IPS-18a (cell line): ENCODE measurements around the gene FDXR.

Experiments used
- H3K27ac ChIP-seq: one replicate; pipeline ENCODE4 v1.5.1; 2013; ENCODE audit warnings: low read length
- H3K27me3 ChIP-seq: one replicate; pipeline ENCODE4 v1.6.1; 2013; ENCODE audit warnings: mild to moderate bottlenecking, low read length; ENCODE audit not compliant: control insufficient read depth, insufficient read depth
- H3K36me3 ChIP-seq: one replicate; pipeline ENCODE4 v1.6.1; 2013; ENCODE audit warnings: low read depth, low read length; ENCODE audit not compliant: control insufficient read depth
- H3K4me1 ChIP-seq: one replicate; pipeline ENCODE4 v1.6.1; 2013; ENCODE audit warnings: low read depth, low read length; ENCODE audit not compliant: control insufficient read depth
- H3K4me3 ChIP-seq: one replicate; pipeline ENCODE4 v1.5.1; 2013; ENCODE audit warnings: low read length
- H3K9ac ChIP-seq: one replicate; pipeline ENCODE4 v1.6.1; 2013; ENCODE audit warnings: mild to moderate bottlenecking, low read length, moderate library complexity
- H3K9me3 ChIP-seq: one replicate; pipeline ENCODE4 v1.6.1; 2013; ENCODE audit warnings: low read depth, low read length; ENCODE audit not compliant: control insufficient read depth

The FDXR gene

DNA sequence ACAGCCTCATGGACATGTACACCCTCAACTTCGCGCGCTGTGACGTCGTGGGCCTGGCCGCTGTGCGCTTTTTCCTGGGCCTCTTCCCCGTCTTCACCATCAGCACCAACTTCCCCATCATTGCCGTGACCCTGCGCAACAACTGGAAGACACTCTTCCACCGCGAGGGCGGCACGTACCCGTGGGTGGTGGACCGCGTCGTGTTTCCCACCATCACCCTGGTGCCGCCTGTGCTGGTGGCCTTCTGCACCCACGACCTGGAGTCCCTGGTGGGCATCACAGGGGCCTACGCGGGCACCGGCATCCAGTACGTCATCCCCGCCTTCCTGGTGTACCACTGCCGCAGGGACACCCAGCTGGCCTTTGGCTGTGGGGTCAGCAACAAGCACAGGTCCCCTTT is 36.6 kb downstream of the FDXR start:
- H3K9ac ChIP-seq = no peak overlapping the region
- H3K9me3 ChIP-seq = no peaks in the 10 kb centered on the region
- no peak overlapping the region for H3K4me3 ChIP-seq
- H3K4me1 ChIP-seq = peaks cover 7% of the 10 kb centered on the region
- H3K36me3 ChIP-seq = no peaks in the 10 kb centered on the region
- no peak overlapping the region for H3K27ac ChIP-seq
- peaks cover 6% of the 10 kb centered on the region for H3K27me3 ChIP-seq

DNA sequence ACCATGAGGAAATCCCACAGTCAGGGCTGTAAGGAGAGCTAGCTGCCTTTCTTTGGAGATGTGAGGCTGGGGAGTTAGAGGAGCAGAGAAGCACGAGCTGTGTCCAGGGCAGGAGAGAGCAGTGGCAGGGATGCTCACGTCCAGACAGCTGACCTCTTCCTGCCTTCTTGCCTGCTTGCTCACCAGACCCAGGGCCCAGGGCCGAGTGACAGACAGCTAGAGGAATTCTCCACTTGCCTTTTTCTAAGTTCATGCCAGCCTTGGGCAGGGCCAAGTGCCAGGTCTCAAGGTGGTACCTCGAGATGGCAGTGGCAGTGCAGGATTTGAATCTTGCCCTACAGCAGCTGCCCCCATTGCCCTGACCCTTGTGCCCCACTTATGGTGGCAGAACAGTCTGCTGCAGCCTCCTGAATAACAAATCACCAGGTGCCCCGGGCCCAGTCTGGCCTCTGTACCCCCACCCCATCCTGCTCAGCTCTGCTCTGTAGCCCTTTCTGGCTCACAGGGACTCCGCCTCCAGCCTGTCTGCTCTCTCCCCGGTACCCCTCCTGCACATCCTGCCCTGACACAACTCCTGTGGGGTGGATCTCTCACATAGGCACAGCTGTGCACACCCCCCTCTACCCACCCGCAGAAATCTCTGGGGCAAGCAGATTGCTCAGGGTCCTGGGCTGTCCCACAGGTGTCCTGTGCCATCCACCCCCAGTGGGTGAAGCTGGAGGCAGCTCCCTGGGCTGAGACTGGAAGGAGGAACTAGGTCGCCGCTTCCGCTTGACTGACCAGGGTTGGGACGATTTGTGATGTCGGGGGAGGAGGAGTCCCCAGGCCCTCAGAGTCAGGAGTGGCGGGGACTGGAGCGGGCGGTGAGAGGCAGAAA is 39.1 kb downstream of the FDXR start:
- Histone ChIP-seq H3K4me3 (no peak overlapping the region), H3K4me1 (no peaks in the 10 kb centered on the region), H3K27me3 (no peaks in the 10 kb centered on the region), H3K27ac (no peak overlapping the region), H3K9me3 (no peaks in the 10 kb centered on the region), H3K9ac (no peak overlapping the region), H3K36me3 (no peaks in the 10 kb centered on the region)

DNA sequence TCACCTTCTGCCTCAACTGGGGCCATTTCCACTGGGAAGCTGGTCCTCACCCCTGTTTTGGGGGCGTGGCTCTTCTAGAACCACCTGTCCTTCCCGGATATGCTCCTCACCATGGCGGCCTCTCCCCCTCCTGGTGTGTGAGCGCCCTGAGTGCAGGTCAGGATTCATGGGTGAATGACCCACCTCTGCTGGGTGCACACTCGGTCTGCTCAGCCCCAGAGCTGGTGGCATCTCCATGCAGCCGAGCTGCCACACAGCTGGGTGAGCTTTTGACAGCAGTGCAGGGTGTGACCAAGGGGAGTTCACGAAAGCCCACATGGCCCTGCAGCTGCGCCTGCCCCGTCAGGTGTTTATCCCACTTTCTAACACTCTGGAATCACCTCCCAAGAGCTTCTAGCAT is 40.4 kb downstream of the FDXR start:
- no peaks in the 10 kb centered on the region for H3K36me3 ChIP-seq
- H3K4me3 ChIP-seq = no peak overlapping the region
- H3K4me1 ChIP-seq = no peaks in the 10 kb centered on the region

DNA sequence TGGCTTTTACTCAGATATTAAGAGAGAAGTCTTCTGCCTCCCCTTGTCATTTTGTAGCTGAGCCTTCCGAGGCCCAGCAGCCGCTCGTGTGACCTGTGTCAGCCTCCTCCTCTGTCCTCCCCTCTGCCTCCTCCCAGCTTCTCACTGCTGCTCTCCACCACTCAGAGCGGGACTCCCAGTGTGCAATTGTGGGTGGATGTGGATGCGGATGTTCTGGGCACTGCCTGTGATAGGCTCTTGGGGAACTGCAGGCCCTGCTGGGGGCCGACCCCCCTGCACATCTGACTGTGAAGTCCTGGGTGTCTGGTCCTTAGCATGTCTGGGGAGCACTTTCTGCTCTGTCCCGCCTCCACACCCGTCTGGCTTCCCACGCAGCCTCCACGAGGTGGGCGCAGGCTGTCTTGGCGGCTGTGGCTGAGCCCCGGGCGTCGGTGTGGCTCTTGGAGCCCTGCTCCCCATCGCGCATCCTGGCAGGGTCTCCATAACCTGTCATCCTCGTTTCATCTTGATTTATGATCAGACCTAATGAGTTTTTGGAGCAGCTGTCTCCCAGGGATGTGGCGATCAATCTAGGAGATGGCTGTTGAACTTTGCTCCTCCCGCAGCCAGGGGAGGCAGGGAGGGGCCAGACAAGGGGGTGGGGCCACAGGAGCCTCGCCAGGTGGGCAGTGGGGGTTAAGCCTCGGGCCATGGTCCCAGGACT is 41.2 kb downstream of the FDXR start:
- Histone ChIP-seq H3K27ac (no peak overlapping the region), H3K4me3 (no peak overlapping the region), H3K9ac (no peak overlapping the region), H3K9me3 (no peaks in the 10 kb centered on the region), H3K36me3 (no peaks in the 10 kb centered on the region), H3K27me3 (no peaks in the 10 kb centered on the region), H3K4me1 (no peaks in the 10 kb centered on the region)

More for the DNA sequence above, 40.4 kb downstream of the FDXR start:
- Histone ChIP-seq H3K9ac (no peak overlapping the region), H3K27me3 (no peaks in the 10 kb centered on the region), H3K27ac (no peak overlapping the region), H3K9me3 (no peaks in the 10 kb centered on the region)

DNA sequence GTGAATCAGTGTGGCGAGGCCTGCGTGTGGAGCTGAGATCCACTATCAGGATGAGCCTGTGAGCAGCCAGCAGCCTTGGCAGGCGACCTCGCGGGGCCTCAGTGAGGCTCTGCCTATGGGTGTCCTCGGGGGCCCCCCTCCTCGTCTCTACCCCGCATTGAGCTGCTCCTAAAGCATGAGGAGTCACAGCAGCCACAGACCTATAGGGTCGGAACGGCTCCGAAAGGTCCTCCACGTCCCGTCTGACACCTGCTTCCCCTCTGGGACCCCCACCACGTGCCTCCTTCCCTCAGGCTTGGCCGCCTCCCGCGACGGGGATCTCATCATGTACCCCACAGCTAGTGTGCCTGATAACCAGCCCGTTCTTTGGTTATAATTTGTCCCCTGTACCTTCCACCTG is 41.9 kb downstream of the FDXR start:
- Histone ChIP-seq H3K27me3 (no peaks in the 10 kb centered on the region), H3K9ac (no peak overlapping the region), H3K27ac (no peak overlapping the region), H3K4me3 (no peak overlapping the region), H3K9me3 (no peaks in the 10 kb centered on the region), H3K4me1 (no peaks in the 10 kb centered on the region), H3K36me3 (no peaks in the 10 kb centered on the region)

DNA sequence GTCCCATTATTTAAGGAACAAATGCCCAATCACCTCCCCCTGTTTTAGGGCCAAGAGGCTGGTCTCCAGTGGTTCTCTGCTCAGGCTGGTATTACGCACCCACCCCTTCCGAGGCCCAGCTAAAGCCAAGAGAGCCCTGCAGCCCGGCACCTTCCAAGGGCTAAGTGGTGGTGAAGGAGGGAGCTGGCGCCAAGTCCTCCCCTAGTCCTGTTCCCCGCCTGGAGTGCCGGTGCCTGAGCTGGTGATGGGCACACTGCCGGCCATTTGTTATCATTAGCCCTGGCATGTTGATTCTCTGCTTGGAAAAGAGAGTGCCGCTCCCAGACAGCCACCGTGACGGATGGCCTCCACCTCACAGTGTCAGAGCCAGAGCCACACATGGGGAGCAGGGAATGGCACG is 45.0 kb downstream of the FDXR start:
- no peaks in the 10 kb centered on the region for H3K36me3 ChIP-seq
- H3K27ac ChIP-seq = no peak overlapping the region
- no peak overlapping the region for H3K9ac ChIP-seq
- H3K9me3 ChIP-seq = no peaks in the 10 kb centered on the region
- H3K27me3 ChIP-seq = no peaks in the 10 kb centered on the region
- no peak overlapping the region for H3K4me3 ChIP-seq
- no peaks in the 10 kb centered on the region for H3K4me1 ChIP-seq

DNA sequence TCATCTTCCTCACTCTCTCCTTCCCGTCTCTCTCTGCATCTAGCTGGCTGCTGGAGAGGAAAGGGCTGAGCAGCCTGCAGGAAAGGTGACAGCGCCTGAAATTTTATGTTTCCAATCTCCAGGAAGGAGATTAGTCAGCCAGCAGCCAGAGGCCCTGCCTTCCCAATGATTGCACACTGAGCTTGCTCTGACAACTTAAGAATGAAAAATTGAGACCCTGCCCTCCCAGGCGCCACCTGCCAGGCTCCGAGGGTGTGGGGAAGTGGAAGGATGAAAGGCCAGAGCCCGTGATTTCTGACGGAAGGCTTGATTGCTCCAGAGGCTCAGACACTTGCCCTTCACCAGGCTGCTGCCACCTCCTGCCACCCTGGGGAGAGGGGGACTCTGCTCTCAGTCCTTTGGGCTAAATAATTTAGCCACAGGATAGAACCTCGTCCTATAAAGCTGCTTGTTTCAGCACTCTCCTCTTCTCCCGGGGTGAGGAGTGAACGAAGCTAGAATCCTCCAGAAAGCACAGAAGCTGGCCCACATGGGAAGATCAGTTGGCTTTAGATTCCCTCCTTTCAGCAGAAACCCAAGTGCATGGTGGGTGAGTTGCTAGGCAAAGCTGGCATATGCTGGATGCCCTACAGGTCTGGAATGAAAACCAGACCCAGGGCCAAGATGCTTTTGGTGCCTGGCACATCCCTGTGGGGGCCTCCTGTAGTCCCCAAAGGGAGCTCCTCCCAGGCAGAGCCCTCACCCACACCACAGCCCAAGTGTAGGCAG is 46.7 kb downstream of the FDXR start:
- H3K36me3 ChIP-seq = peaks cover under 1% of the 10 kb centered on the region
- no peaks in the 10 kb centered on the region for H3K4me1 ChIP-seq
- no peak overlapping the region for H3K27ac ChIP-seq
- H3K4me3 ChIP-seq = no peak overlapping the region
- no peaks in the 10 kb centered on the region for H3K27me3 ChIP-seq
- H3K9me3 ChIP-seq = no peaks in the 10 kb centered on the region
- no peak overlapping the region for H3K9ac ChIP-seq

DNA sequence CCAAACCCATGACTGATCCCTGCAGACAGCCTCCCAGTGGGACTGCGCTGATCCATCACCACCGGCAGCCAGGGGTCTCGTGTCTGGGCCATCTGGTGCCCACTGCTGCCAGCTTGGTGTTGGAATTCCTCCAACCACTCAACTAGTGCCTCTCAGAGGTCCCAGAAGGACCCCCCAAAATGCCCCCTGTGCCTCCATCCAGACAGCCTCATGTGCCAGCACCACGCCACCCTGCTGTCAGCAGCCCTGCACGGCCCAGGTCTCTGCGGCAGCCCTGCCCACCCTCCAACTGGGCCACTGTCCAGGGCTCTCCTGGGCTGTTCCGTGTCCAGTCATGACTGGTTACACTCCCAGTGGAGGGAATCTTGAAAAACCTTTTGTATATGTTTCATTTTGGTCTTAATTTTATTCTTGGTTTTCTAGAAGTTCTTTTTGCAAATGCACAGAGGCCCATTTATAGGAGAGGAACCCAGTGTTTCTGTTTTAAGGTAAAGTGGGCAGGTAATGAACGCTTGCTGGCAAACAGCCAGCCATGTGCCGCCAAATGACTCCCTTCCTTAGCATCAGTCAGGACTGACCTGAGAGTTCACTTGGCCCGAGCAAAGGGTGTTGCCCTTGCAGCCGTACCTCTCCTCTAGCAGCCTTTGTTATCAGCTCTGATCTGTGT is 47.7 kb downstream of the FDXR start:
- H3K9ac ChIP-seq = no peak overlapping the region

DNA sequence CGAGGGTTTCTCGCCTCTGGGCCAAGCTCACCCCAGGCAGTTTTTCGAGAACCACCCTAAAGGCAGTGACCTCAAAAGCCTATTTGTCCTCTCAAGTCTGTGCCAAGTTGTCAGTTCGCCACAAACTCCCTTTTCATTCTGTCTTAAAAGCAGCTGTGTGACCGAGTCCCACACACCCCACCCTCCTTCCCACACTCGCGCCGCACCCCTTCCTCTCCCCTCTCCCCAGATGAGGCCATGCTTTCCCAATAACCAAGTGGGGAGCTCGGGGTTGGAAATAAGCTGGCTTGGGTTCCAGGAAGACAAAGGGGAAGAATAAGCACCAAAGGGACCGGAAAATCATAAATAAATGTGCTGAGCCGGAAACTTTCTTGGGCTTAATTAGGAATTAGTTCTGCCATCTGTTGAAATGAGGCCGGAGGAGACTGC is 49.8 kb downstream of the FDXR start:
- Histone ChIP-seq H3K9me3 (no peaks in the 10 kb centered on the region), H3K27ac (no peak overlapping the region), H3K36me3 (peaks cover 5% of the 10 kb centered on the region), H3K27me3 (no peaks in the 10 kb centered on the region), H3K4me1 (no peaks in the 10 kb centered on the region), H3K4me3 (no peak overlapping the region), H3K9ac (no peak overlapping the region)

More for the DNA sequence above, 47.7 kb downstream of the FDXR start:
- Histone ChIP-seq H3K4me3 (no peak overlapping the region), H3K36me3 (peaks cover 5% of the 10 kb centered on the region), H3K9me3 (no peaks in the 10 kb centered on the region), H3K27me3 (no peaks in the 10 kb centered on the region), H3K27ac (no peak overlapping the region), H3K4me1 (no peaks in the 10 kb centered on the region)

DNA sequence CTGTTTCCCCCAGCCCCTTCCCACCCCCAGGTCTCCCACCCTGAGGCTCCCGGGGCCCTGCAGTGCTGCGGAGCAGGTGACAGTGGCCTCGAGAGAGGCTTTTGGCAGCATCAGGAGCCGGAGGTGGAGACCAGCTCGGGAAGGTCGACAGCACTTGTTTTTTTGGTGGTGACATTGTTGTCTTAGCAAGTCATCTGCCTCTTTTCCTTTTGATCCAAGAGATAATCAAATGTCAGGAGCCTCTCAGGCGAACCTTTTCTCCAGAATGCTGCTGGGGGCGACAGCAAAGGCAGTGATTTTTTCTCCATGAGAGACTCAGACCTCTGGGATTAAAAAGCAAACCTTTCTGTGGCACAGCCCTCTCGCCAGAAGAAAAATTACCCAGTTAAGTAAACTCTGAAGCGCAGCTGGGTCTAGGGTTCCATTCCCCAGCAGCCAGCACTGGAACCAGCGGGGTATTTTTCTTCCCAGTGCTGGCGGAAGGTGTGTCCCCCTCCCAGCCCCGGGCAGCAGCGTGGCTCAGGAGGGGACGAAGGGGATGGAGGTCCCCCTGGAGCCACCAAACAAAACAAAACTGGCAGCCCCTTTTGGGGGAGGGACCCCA is 50.4 kb downstream of the FDXR start:
- Histone ChIP-seq H3K4me3 (no peak overlapping the region), H3K36me3 (peaks cover 5% of the 10 kb centered on the region), H3K27ac (no peak overlapping the region), H3K9me3 (no peaks in the 10 kb centered on the region), H3K4me1 (no peaks in the 10 kb centered on the region), H3K27me3 (no peaks in the 10 kb centered on the region), H3K9ac (no peak overlapping the region)
